Measurements from ENCODE around the gene AJUBA.

DNA sequence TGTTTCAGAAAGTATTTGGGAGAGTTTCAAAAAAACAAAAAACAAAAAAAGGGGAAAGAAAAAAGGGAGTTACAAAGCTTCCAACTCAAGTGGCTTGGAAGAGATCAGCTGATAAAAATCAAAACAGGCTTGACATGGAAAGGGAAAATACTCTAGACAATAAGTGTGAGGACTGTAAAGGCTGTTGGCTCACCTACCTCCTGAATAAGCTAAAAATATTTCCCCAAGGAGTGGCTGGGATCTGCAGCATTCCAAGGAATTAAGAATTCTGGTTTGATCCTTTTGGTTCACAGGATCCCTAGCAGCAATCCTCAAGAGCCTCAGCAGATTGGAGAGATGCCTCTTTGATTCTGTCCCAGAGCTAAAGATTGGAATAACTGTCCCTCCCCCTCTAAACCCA, 11.2 kb upstream of the AJUBA start:
- TF ChIP-seq POLR2A (IDR thresholded peaks at IDR 0.05; ENCODE audit: low read depth, low read length) (no peak), TAF1 (IDR thresholded peaks at IDR 0.05; ENCODE audit: borderline replicate concordance, low read depth, low read length) (no peak)
